SK-N-SH (cell line): Measurements from ENCODE around the gene FUT2. TPM values are rescaled to one million over a fixed set of nuclear protein-coding genes. Genes with fewer than 3 reads are reported as not detected.

ENCODE experiments used
- CTCF ChIA-PET: fragments of 300-600, 350-600 bp; formaldehyde crosslinking; extraction: SDS; loops from one replicate; lab custom pipeline; 2021; lab: Yijun Ruan, JAX
- POLR2A ChIA-PET: fragments of 350-600 bp; sonication (Branson Sonifier 250); formaldehyde crosslinking; extraction: SDS; loops from one replicate; lab custom pipeline; 2020; ENCODE audit warnings: antibody characterized with exemption, inconsistent platforms; lab: Yijun Ruan, JAX
- DNase-seq: peaks from one replicate; pipeline ENCODE4 v3.0.0; 2012
- H2AFZ ChIP-seq: fragments of 200-600 bp; sonication (generic); 2 replicates; pipeline ENCODE4 v1.8.1; 2016; ENCODE audit warnings: antibody characterized with exemption, mild to moderate bottlenecking, low read depth
- H3F3A ChIP-seq: fragments of 200-600 bp; sonication (generic); replicated peaks from 2 replicates; pipeline ENCODE3; 2016; ENCODE audit warnings: antibody characterized with exemption, mild to moderate bottlenecking; ENCODE audit not compliant: insufficient read depth
- H3K27ac ChIP-seq, 2 experiments: fragments of 200-500 bp in 1 of 2; fragments of 200-600 bp in 1 of 2; sonication (Bioruptor generic) in 1 of 2; sonication (generic), shearing (Covaris generic) in 1 of 2; 2 replicates each; pipeline versions ENCODE4 v1.5.1 to v1.6.1; 2014 to 2016; ENCODE audit warnings: low read depth in 2 of 2, inconsistent platforms in 1 of 2, low read length in 1 of 2, mild to moderate bottlenecking in 1 of 2, mixed read lengths in 1 of 2
- H3K27me3 ChIP-seq: fragments of 200-600 bp; sonication (generic), shearing (Covaris generic); 2 replicates; pipeline ENCODE4 v1.6.1; 2016; ENCODE audit warnings: mixed run types; ENCODE audit not compliant: insufficient read depth
- H3K36me3 ChIP-seq, 2 experiments: fragments of 200-500 bp in 1 of 2; fragments of 200-600 bp in 1 of 2; sonication (Bioruptor generic) in 1 of 2; sonication (generic) in 1 of 2; replicated peaks in 1 of 2; 2 replicates each; pipeline versions ENCODE3 to v1.5.1; 2014 to 2016; ENCODE audit warnings: low read length in 1 of 2, mild to moderate bottlenecking in 1 of 2; ENCODE audit not compliant: insufficient read depth in 2 of 2, control insufficient read depth in 1 of 2
- H3K4me1 ChIP-seq, 2 experiments: fragments of 200-500 bp in 1 of 2; fragments of 200-600 bp in 1 of 2; sonication (Bioruptor generic) in 1 of 2; sonication (generic), shearing (Covaris generic) in 1 of 2; 2 replicates each; pipeline versions ENCODE4 v1.5.1 to v1.6.1; 2014 to 2016; ENCODE audit warnings: low read depth in 1 of 2, low read length in 1 of 2, mixed run types in 1 of 2; ENCODE audit not compliant: insufficient read depth in 2 of 2, control insufficient read depth in 1 of 2
- H3K4me2 ChIP-seq: fragments of 200-600 bp; sonication (generic), shearing (Covaris generic); 2 replicates; pipeline ENCODE4 v1.6.1; 2017; ENCODE audit warnings: mixed run types
- H3K4me3 ChIP-seq, 2 experiments: fragments of 200-500 bp in 1 of 2; fragments of 200-600 bp in 1 of 2; sonication (Bioruptor generic) in 1 of 2; sonication (generic), shearing (Covaris generic) in 1 of 2; 2 replicates each; pipeline versions ENCODE4 v1.5.1 to v1.8.1; 2014 to 2016; ENCODE audit warnings: low read depth in 2 of 2, inconsistent platforms in 1 of 2, low read length in 1 of 2, mild to moderate bottlenecking in 1 of 2, mixed read lengths in 1 of 2, moderate library complexity in 1 of 2
- H3K79me2 ChIP-seq: fragments of 200-600 bp; sonication (generic); 2 replicates; pipeline ENCODE4 v1.8.1; 2017; ENCODE audit warnings: mild to moderate bottlenecking; ENCODE audit not compliant: insufficient read depth
- H3K9ac ChIP-seq: fragments of 200-600 bp; sonication (generic); 2 replicates; pipeline ENCODE4 v1.6.1; 2017; ENCODE audit warnings: mixed run types
- H3K9me2 ChIP-seq: fragments of 200-600 bp; sonication (generic); 2 replicates; pipeline ENCODE4 v1.6.1; 2017; ENCODE audit warnings: mixed run types
- H3K9me3 ChIP-seq: fragments of 200-600 bp; sonication (generic); 2 replicates; pipeline ENCODE4 v1.6.1; 2017; ENCODE audit warnings: mixed run types, mild to moderate bottlenecking, moderate library complexity
- H4K20me1 ChIP-seq: fragments of 200-600 bp; sonication (generic); 2 replicates; pipeline ENCODE4 v1.6.1; 2017; ENCODE audit warnings: mild to moderate bottlenecking, mixed run types; ENCODE audit not compliant: insufficient read depth
- EP300 ChIP-seq, 2 experiments: IDR thresholded peaks; 2 replicates each; pipeline versions ENCODE4 v1.4.0 to v1.6.1; 2012; ENCODE audit warnings: borderline replicate concordance in 1 of 2, low read depth in 1 of 2, low read length in 1 of 2
- EZH2phosphoT487 ChIP-seq: fragments of 200-600 bp; sonication (generic); IDR thresholded peaks from 2 replicates; pipeline ENCODE4 v1.6.1; 2017; ENCODE audit warnings: low read depth, mixed run types, mild to moderate bottlenecking, antibody characterized with exemption, moderate library complexity, borderline replicate concordance
- FOXM1 ChIP-seq: IDR thresholded peaks from 2 replicates; pipeline ENCODE4 v1.4.0; 2012; ENCODE audit warnings: low read depth, mild to moderate bottlenecking
- POLR2AphosphoS5 ChIP-seq: IDR thresholded peaks from 2 replicates; pipeline ENCODE4 v1.6.1; 2012; ENCODE audit warnings: low read depth, low read length
- RAD21 ChIP-seq: IDR thresholded peaks from 2 replicates; pipeline ENCODE4 v1.6.1; 2012; ENCODE audit warnings: mild to moderate bottlenecking, low read length
- RCOR1 ChIP-seq: fragments of 150-350 bp; IDR thresholded peaks from 2 replicates; pipeline ENCODE4 v1.6.1; 2017; ENCODE audit warnings: antibody characterized with exemption, low read length
- RXRA ChIP-seq: IDR thresholded peaks from 2 replicates; pipeline ENCODE4 v1.4.0; 2012; ENCODE audit warnings: low read depth, mild to moderate bottlenecking, borderline replicate concordance
- TCF12 ChIP-seq: IDR thresholded peaks from 2 replicates; pipeline ENCODE4 v1.4.0; 2012
- TEAD4 ChIP-seq: IDR thresholded peaks from 2 replicates; pipeline ENCODE4 v1.4.0; 2012; ENCODE audit warnings: mild to moderate bottlenecking, borderline replicate concordance; ENCODE audit not compliant: insufficient read depth
- WGBS: methylation state at CpG from one replicate; pipeline ENCODE4 v1.1.6; 2017; ENCODE audit warnings: low lambda C conversion rate; 5-methylcytosine and 5-hydroxymethylcytosine counted together
- polyA plus RNA-seq, 3 experiments: library from polyadenylated mRNA; depleted of rRNA; stranded (reverse); fragments of >200 nt; gene quantifications; 2 replicates each; pipeline ENCODE4 v1.2.3, GENCODE V29; 2012
- TF ChIP-seq, protein P1 (sequence below): fragments of 150-350 bp; IDR thresholded peaks from 2 replicates; pipeline ENCODE4 v1.6.1; 2016; ENCODE audit warnings: mild to moderate bottlenecking, low read depth, low read length
- TF ChIP-seq, protein P2 (sequence below): fragments of 150-350 bp; IDR thresholded peaks from 2 replicates; pipeline ENCODE4 v1.6.1; 2017; ENCODE audit warnings: antibody characterized with exemption, low read length, low read depth, borderline replicate concordance
- TF ChIP-seq, protein P3 (sequence below): IDR thresholded peaks from 2 replicates; pipeline ENCODE4 v1.4.0; 2012; ENCODE audit warnings: low read depth, borderline replicate concordance
- TF ChIP-seq, protein P4 (sequence below): IDR thresholded peaks from 2 replicates; pipeline ENCODE4 v1.4.0; 2012; ENCODE audit warnings: low read depth
- TF ChIP-seq, protein P5 (sequence below): fragments of 200-600 bp; sonication (generic); IDR thresholded peaks from 2 replicates; pipeline ENCODE4 v1.6.1; 2017; ENCODE audit warnings: antibody characterized with exemption, mild to moderate bottlenecking, moderate library complexity
- TF ChIP-seq, protein P6 (sequence below): IDR thresholded peaks from 2 replicates; pipeline ENCODE4; 2012

The FUT2 gene
- polyA plus RNA-seq, 1 of the 3 experiments (the other 2 are of a cell fraction), result not detected

DNA sequence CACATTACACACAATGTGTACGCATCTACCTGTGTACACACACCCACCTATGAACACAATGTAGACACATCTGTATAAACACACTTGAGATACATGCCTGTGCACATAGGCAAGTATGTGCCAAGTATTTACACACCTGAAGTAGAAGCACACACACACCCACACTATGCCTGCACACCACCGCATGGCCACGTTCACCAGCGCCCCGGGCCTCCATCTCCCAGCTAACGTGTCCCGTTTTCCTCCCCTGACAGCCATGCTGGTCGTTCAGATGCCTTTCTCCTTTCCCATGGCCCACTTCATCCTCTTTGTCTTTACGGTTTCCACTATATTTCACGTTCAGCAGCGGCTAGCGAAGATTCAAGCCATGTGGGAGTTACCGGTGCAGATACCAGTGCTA lies 6.9 kb downstream of the FUT2 start:
- POLR2A ChIA-PET, result interaction anchor here (0.6 kb wide), 1 partner anchor 41 kb away, joined by 3 read pairs; no protein-coding TSS in a partner anchor
- H3F3A ChIP-seq, result peaks cover 5% of the 10 kb centered on the region
- H3K9me3 ChIP-seq, result no peaks in the 10 kb centered on the region
- no peaks in the 10 kb centered on the region for H3K27me3 ChIP-seq
- no peak for TF ChIP-seq EZH2phosphoT487
- TF ChIP-seq, protein P1, sequence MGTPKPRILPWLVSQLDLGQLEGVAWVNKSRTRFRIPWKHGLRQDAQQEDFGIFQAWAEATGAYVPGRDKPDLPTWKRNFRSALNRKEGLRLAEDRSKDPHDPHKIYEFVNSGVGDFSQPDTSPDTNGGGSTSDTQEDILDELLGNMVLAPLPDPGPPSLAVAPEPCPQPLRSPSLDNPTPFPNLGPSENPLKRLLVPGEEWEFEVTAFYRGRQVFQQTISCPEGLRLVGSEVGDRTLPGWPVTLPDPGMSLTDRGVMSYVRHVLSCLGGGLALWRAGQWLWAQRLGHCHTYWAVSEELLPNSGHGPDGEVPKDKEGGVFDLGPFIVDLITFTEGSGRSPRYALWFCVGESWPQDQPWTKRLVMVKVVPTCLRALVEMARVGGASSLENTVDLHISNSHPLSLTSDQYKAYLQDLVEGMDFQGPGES, result no peak
- TF ChIP-seq FOXM1, result no peak
- WGBS, result 90% methylated on average over 13 of the region's 13 CpGs
- no peak overlapping the region for H3K4me2 ChIP-seq
- H3K4me3 ChIP-seq, result no peak overlapping the region
- H3K36me3 ChIP-seq, result no peaks in the 10 kb centered on the region
- H3K9ac ChIP-seq, result no peak overlapping the region
- H2AFZ ChIP-seq, result no peak overlapping the region
- H3K27ac ChIP-seq, result no peak overlapping the region
- no peaks in the 10 kb centered on the region for H3K9me2 ChIP-seq
- CTCF ChIA-PET, result no interaction called here
- H4K20me1 ChIP-seq, result no peaks in the 10 kb centered on the region
- peaks cover 0 to 5% of the 10 kb centered on the region in 2 experiments; a peak in 1 of 4 replicates for H3K4me1 ChIP-seq
- DNase-seq, result no peak
- no peaks in the 10 kb centered on the region for H3K79me2 ChIP-seq

DNA sequence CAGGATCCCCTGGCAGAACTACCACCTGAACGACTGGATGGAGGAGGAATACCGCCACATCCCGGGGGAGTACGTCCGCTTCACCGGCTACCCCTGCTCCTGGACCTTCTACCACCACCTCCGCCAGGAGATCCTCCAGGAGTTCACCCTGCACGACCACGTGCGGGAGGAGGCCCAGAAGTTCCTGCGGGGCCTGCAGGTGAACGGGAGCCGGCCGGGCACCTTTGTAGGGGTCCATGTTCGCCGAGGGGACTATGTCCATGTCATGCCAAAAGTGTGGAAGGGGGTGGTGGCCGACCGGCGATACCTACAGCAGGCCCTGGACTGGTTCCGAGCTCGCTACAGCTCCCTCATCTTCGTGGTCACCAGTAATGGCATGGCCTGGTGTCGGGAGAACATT lies 7.5 kb downstream of the FUT2 start:
- WGBS, result 91% methylated on average over 13 of the region's 23 CpGs
- H3K27me3 ChIP-seq, result no peaks in the 10 kb centered on the region
- POLR2A ChIA-PET, result interaction anchor here (0.6 kb wide), 1 partner anchor 42 kb away, joined by 3 read pairs; no protein-coding TSS in a partner anchor
- no peak overlapping the region for H2AFZ ChIP-seq
- H3K27ac ChIP-seq, result no peak overlapping the region
- CTCF ChIA-PET, result interaction anchor here (0.8 kb wide), 1 partner anchor 9 kb away, joined by 3 read pairs; no protein-coding TSS in a partner anchor
- TF ChIP-seq, protein P2, sequence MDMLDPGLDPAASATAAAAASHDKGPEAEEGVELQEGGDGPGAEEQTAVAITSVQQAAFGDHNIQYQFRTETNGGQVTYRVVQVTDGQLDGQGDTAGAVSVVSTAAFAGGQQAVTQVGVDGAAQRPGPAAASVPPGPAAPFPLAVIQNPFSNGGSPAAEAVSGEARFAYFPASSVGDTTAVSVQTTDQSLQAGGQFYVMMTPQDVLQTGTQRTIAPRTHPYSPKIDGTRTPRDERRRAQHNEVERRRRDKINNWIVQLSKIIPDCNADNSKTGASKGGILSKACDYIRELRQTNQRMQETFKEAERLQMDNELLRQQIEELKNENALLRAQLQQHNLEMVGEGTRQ, result no peak
- H3K9me3 ChIP-seq, result no peaks in the 10 kb centered on the region
- H3F3A ChIP-seq, result peaks cover 5% of the 10 kb centered on the region
- no peaks in the 10 kb centered on the region for H3K79me2 ChIP-seq
- peaks cover 0 to 1% of the 10 kb centered on the region in 2 experiments; a peak in 1 of 4 replicates for H3K4me1 ChIP-seq
- H3K4me3 ChIP-seq, result no peak overlapping the region
- no peaks in the 10 kb centered on the region for H3K36me3 ChIP-seq
- H3K9me2 ChIP-seq, result no peaks in the 10 kb centered on the region
- no peaks in the 10 kb centered on the region for H4K20me1 ChIP-seq
- no peak overlapping the region for H3K9ac ChIP-seq
- no peak for DNase-seq
- no peak overlapping the region for H3K4me2 ChIP-seq

DNA sequence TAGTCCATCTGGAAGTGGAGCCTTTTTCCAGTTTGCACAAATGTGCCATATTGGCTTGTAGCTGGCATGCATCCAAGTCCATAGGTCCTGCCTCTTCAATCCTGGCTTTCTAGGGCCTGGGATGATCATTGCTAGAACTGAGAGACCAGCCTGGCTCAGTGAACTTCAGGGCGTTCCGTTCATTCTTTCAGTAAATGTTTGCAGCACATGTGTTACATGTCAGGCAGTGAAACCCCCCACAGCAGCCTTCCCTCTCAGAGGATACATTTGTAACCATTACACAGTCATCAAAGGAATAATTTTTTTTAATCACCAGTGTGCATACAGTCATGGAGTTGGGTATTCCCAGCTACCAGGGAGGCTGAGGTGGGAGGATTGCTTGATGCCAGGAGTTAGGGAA lies 9.7 kb downstream of the FUT2 start:
- Histone ChIP-seq H3K27me3 (no peaks in the 10 kb centered on the region), H3K27ac (no peak overlapping the region), H3K4me3 (no peak overlapping the region), H3K79me2 (no peaks in the 10 kb centered on the region), H2AFZ (no peak overlapping the region), H4K20me1 (no peaks in the 10 kb centered on the region), H3K4me2 (no peak overlapping the region), H3F3A (no peaks in the 10 kb centered on the region), H3K9me3 (no peaks in the 10 kb centered on the region), H3K9ac (no peak overlapping the region), H3K4me1 (no peaks in the 10 kb centered on the region; a peak in 1 of 4 replicates), H3K9me2 (no peaks in the 10 kb centered on the region), H3K36me3 (no peaks in the 10 kb centered on the region)
- 76% methylated on average over 2 of the region's 2 CpGs for WGBS
- no peak for DNase-seq
- CTCF ChIA-PET, result interaction anchor here (1.4 kb wide), 1 partner anchor 16 kb away, joined by 4 read pairs; no protein-coding TSS in a partner anchor
- POLR2A ChIA-PET, result no interaction called here
- TF ChIP-seq TCF12 (no peak), RAD21 (no peak), RCOR1 (no peak), RXRA (no peak), EP300 (IDR thresholded peaks at IDR 0.05; ENCODE audit: borderline replicate concordance in 1 of 2, low read depth in 1 of 2, low read length in 1 of 2) (no peak), POLR2AphosphoS5 (no peak), TEAD4 (no peak)
- TF ChIP-seq, protein P3, sequence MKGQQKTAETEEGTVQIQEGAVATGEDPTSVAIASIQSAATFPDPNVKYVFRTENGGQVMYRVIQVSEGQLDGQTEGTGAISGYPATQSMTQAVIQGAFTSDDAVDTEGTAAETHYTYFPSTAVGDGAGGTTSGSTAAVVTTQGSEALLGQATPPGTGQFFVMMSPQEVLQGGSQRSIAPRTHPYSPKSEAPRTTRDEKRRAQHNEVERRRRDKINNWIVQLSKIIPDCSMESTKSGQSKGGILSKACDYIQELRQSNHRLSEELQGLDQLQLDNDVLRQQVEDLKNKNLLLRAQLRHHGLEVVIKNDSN, result no peak
- TF ChIP-seq, protein P4, sequence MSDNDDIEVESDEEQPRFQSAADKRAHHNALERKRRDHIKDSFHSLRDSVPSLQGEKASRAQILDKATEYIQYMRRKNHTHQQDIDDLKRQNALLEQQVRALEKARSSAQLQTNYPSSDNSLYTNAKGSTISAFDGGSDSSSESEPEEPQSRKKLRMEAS, result no peak
- TF ChIP-seq, protein P5, sequence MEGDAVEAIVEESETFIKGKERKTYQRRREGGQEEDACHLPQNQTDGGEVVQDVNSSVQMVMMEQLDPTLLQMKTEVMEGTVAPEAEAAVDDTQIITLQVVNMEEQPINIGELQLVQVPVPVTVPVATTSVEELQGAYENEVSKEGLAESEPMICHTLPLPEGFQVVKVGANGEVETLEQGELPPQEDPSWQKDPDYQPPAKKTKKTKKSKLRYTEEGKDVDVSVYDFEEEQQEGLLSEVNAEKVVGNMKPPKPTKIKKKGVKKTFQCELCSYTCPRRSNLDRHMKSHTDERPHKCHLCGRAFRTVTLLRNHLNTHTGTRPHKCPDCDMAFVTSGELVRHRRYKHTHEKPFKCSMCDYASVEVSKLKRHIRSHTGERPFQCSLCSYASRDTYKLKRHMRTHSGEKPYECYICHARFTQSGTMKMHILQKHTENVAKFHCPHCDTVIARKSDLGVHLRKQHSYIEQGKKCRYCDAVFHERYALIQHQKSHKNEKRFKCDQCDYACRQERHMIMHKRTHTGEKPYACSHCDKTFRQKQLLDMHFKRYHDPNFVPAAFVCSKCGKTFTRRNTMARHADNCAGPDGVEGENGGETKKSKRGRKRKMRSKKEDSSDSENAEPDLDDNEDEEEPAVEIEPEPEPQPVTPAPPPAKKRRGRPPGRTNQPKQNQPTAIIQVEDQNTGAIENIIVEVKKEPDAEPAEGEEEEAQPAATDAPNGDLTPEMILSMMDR, result no peak
- TF ChIP-seq, protein P6, sequence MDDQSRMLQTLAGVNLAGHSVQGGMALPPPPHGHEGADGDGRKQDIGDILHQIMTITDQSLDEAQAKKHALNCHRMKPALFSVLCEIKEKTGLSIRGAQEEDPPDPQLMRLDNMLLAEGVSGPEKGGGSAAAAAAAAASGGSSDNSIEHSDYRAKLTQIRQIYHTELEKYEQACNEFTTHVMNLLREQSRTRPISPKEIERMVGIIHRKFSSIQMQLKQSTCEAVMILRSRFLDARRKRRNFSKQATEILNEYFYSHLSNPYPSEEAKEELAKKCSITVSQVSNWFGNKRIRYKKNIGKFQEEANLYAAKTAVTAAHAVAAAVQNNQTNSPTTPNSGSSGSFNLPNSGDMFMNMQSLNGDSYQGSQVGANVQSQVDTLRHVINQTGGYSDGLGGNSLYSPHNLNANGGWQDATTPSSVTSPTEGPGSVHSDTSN, result no peak
